Stimulated activated CD4-positive, alpha-beta T cell treated with anti-CD3 and anti-CD28 coated beads, Interleukin-12 subunit alpha, Interleukin-12 subunit beta, amount 100 ng/mL, for 48 hours (primary cell): ENCODE measurements around the gene HOOK2.

Experiments used
- DNase-seq, 3 donors: peaks; one replicate each; pipeline ENCODE4 v3.0.0-alpha.2; 2020; ENCODE audit warnings: low read depth in 2 of 3, low spot score in 1 of 3

HOOK2 gene

DNA sequence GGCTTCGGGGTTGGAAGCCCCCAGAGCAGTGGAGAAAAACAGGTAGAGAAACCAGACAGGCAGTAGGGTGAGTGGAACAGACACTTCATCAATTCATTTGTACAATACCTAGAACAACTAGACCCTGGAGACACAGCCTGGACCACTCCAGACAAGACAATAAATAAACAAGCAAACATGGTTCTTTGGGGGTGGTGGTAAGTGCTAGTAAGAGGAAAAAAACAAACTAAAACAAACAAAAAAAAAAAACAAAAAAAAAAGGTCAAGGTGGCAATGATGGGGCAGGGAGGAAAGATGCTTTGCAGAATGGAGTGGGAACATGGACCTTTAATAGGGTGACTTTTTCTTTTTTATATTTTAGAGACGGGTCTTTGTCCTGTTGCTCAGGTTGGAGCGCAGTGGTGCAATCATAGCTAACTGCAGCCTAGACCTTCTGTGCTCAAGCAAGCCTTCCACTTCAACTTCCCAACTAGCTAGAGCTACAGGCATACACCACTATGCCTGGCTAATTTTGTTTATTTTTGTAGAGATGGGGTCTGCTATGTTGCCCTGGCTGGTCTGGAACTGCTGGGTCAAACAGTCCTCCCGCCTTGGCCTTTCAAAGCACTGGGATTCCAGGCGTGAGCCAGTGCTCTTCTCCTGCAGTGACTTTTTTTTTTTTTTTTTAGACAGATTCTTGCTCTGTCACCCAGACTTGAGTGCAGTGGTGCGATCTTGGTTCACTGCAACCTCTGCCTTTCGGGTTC is 19.0 kb upstream of the HOOK2 start:
- DNase-seq = no peak

DNA sequence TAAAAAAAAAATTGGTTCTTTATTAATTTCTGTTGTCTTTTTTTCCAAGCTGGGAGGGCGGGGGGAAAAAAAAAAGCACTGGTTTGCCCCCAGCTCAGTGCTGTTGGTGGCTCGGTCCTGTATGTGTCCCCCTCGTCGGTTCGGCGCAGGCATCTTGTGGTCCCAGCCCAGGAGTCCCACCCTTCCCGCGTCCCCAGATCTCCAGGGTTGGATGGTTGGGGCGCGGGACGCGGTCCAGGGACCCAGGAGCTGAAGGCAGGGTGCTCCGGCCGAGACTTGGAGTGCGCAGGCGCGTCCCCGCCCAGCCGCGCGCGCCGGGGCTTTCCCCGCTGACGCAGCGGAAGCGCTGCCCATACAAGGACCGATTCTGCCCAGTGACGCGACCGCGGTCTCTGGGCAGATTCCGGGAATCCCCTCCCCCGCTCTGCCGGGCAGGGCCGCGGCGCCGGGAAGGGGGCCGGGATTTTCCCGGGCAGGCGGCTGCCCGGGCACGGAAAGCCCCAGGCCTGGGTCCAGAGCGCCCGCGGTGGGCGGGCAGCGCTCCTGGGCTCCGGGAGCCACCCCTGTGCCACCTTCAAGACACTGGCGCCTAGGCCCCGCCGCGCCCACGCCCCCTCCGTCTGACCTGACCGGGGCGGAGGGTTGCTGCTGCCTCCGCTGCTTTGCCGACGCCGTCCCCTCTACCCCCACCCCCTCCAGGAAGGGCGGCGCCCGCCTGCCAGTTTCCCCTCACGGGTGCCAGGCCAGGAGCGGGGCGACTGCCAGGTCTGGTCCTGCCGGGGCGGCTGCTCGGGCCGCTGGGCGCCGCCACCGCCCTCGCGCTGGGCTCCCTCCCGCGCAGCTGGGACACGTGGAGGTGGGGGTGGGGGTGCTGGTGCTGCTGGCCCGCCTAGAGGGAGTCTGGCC is 18.2 kb upstream of the HOOK2 start:
- peak; percentile 84 to 90 (median 88) for DNase-seq

DNA sequence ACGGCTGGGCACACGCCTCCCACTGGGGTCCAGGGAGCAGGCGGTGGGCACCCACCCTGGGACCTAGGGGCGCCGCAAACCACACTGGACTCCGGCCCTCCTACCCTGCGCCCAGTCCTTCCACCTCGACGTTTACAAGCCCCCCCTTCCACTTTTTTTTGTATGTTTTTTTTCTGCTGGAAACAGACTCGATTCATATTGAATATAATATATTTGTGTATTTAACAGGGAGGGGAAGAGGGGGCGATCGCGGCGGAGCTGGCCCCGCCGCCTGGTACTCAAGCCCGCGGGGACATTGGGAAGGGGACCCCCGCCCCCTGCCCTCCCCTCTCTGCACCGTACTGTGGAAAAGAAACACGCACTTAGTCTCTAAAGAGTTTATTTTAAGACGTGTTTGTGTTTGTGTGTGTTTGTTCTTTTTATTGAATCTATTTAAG is 17.5 kb upstream of the HOOK2 start:
- no peak for DNase-seq

DNA sequence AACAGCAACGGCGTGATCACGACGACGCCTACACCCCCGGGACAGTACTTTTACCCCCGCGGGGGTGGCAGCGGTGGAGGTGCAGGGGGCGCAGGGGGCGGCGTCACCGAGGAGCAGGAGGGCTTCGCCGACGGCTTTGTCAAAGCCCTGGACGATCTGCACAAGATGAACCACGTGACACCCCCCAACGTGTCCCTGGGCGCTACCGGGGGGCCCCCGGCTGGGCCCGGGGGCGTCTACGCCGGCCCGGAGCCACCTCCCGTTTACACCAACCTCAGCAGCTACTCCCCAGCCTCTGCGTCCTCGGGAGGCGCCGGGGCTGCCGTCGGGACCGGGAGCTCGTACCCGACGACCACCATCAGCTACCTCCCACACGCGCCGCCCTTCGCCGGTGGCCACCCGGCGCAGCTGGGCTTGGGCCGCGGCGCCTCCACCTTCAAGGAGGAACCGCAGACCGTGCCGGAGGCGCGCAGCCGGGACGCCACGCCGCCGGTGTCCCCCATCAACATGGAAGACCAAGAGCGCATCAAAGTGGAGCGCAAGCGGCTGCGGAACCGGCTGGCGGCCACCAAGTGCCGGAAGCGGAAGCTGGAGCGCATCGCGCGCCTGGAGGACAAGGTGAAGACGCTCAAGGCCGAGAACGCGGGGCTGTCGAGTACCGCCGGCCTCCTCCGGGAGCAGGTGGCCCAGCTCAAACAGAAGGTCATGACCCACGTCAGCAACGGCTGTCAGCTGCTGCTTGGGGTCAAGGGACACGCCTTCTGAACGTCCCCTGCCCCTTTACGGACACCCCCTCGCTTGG is 16.9 kb upstream of the HOOK2 start:
- peak; percentile 50 to 77 (median 74) for DNase-seq

DNA sequence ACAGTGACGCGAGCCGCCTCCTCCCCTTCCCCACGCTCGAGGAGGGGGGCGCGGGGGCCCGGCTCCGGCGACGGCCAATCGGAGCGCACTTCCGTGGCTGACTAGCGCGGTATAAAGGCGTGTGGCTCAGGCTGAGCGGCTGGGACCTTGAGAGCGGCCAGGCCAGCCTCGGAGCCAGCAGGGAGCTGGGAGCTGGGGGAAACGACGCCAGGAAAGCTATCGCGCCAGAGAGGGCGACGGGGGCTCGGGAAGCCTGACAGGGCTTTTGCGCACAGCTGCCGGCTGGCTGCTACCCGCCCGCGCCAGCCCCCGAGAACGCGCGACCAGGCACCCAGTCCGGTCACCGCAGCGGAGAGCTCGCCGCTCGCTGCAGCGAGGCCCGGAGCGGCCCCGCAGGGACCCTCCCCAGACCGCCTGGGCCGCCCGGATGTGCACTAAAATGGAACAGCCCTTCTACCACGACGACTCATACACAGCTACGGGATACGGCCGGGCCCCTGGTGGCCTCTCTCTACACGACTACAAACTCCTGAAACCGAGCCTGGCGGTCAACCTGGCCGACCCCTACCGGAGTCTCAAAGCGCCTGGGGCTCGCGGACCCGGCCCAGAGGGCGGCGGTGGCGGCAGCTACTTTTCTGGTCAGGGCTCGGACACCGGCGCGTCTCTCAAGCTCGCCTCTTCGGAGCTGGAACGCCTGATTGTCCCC is 16.1 kb upstream of the HOOK2 start, which contains the start of gene JUNB:
Gene JUNB (plus strand): TSS at position 142 of the 706 bp plus-strand sequence. CDS start 286 bp downstream, at position 428.
- DNase-seq = peak; percentile 94 to 95 (median 95)

DNA sequence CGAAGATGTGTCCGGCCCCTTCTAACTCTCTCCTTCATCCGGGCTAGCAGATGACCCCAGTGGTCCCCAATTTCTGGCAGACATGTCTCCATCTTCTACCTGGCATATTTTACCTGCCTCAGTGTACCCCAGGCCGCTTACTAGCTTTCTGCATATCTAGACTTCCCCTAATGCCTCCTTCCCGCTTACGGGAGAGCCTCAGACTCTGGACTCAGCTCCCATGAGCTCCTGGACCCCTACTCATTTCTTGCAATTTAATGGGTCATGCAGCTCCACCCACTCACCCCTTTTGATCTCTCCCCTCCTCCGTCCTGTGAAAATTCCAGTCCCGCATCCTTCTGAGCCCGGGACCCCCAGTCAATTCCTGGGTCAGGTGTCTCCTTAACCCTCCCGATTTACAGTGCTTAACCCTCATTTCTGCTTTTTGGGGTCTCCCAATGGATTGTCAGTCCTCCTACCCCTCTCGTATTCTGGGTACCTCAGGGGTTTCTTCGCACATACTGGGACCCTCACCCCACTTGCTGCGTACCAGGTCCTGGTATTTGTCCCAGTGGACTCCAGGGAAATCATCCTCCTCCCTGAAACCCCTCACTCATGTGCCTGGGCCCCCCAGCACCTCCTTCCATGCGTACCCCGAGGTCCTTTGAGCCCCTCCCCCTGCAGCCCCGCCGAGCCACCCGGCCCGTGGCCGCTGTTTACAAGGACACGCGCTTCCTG is 15.4 kb upstream of the HOOK2 start:
- no peak for DNase-seq

DNA sequence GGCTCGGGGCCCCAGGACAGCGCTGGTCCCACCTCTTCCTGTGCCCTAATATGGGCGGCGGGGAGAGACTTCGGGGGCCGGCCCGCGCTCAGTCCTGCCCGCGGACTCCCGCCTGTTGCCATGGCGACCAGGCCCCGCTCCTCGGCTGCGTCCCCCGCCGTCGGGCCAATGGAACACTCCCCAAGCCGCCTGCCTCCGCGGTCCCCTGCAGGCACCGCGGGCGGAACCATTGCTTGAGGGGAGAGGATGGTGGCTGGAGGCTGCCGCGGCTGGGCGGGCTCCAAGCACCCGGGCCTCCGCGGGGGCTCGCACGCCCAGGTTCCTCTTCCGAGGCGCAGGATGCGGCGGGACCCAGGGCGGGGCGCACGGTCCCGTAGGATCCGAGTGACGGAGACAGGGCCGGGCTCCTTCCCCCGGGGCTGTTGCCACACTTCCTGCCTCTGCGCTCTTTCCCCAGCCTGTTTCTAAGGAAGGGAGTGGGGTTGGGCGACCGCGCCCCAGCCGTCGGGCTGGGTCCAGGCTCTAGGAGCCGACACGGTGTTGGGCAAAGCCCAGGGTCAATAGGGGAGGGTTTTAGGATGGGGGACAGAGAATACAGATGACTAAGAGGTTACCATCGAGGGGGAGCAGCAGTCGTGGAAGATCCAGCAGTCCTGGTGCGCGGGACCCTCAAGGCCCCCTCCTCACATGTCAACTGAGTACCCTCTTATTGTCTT is 14.7 kb upstream of the HOOK2 start:
- peak; percentile 86 to 97 (median 95) for DNase-seq

DNA sequence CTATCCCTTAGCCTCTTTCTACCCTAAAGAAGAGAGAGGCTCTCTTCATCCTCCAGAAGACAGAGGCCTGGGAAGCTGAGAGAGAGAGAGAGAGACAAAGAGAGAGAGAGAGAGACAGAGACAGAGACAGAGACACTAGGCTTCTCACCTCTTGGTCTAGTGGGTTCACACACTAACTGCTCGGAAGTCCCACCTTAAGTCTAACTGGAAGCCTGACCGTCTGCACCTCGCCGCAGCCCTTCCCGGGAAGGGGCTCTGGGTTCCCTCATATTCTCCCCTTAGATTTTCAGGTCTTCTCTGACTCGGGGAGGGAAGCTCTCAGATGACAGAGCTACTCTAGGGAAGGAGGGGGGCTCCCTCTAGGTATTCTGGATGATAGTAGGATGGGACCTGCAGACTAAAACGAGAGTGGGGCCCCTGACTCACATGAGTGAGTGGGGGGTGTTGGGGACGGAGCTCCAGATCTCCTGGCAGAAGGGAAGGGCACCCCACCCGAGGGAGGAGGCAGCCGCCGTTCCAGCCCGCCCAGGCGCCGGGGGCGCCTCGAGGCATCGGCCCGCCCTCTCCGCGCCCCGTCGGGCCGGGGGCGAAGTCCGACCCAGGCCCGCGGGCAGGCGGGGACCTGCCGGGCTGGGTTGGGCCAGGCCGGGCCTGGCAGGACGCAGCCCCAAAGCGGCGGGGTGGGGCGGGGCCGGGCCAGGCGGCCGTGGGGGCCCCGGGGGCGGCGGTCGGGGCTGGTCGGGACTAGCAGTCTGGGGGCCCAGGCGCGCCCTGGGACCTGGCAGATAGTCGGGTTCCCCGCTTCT is 13.9 kb upstream of the HOOK2 start:
- DNase-seq = peak in 1 of 3 donors; percentile 27

DNA sequence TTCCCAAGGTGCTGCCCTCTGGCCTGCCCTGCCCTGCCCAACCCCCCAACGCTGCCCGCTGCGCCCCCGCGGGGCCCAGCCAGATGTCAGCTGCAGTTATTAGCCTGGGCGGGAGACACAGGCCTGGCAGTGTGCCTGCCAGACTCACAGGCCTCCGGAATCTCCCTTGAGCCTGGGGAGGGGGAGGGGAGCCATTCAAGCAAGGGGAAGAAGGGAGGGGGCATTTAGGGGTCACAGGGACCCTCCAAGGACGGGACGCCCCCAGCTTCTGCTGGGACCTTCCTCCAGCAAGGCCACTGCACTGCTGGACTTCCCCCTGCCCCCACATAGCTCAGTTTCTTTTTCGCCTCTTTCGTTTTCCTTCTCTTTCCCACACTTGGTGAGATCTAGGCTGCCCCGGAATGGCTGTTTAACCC is 13.3 kb upstream of the HOOK2 start:
- peak in 1 of 3 donors; percentile 32 for DNase-seq

DNA sequence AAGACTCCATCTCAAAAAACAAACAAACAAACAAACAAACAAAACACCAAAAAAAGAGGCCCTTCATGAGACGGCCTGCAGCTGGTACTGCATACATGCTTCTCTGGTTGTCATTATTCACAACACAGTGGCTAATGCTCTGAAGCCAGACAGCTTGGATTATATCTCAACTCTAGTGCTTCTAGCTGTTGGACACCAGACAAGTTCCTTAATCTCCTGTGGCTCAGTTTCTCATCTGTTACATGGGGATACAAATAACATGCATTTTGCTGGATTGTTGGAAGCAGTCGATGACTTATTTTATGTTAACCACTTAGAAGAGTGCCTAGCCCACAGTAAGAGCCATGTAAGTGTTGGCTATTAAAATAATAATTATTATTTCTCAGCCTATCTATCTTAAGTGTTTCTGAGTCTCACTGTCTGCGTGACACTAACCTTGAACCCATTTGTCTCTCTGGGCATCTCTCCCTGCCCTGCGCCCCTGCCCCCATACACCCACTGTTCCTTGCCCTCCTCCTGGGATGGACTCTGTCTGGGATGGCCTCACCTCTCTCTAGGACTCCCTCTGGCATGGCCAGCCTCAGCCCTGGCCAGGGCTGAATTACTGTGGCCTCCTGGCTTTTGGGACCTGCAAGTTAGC is 12.8 kb upstream of the HOOK2 start:
- DNase-seq = no peak

DNA sequence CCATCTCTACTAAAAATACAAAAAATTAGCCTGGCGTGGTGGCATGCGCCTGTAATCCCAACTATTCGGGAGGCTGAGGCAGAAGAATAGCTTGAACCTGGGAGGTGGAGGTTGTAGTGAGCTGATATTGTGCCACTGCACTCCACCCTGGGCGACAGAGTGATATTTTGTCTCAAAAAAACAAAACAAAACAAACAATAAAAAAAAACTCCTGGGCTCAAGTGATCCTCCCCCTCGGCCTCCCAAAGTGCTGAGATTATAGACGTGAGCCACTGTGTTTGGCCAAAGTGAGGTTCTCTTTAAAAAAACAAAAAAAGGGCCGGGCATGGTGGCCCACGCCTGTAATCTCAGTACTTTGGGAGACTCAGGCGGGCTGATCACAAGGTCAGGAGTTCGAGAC is 12.1 kb upstream of the HOOK2 start:
- DNase-seq = no peak

DNA sequence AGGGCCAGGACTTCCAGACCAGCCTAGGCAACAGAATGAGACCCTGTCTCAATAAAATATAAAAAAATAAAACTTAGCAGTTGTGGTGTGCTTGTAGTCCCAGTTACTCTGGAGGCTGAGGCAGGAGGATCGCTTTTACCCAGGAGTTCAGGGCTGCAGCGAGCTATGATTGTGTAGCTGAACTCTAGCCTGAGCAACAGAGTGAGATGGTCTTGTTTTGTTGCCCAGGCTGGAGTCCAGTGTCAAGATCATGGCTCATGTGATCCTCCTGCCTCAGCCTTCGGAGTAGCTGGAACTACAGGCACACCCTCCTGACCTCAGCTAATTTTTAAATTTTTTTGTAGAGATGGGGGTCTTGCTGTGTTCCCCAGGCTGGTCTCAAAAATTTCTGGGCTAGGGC is 11.6 kb upstream of the HOOK2 start:
- DNase-seq = no peak

DNA sequence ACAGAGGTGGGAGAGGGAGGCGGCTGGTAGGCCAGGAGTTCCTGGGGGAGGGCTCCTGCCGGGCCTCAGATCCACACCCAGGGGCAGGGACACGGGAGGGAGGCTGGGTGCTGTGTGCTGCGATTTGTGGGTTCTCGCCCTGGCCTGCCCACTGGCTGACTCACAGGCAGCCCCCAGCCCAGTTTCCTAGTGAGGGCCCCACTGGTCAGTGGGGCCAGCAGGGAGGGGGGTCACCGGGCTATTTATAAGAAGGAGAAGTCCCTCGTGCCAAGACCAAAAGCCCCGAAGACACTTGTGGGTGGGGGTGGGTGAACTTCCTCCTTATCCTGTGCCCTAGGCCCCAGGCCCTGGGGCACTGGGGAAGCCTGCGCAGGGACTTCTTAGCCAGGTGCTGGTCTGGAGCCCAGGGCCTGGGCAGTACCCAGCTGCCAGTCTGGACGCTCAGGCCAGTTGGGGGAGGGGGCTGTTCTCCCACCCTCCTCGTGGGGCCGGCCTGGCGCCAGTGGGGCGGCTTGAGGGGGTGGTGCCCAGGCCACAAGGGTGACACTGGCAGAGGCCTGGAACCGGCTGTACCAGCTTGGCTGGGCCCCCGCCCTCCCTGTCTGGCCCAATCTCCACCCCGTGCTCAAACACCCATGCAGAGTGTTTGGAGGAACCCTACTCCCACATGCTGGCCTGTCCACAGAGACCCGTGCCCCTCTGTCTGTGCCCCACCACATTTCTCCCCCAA is 11.0 kb upstream of the HOOK2 start:
- DNase-seq = no peak

DNA sequence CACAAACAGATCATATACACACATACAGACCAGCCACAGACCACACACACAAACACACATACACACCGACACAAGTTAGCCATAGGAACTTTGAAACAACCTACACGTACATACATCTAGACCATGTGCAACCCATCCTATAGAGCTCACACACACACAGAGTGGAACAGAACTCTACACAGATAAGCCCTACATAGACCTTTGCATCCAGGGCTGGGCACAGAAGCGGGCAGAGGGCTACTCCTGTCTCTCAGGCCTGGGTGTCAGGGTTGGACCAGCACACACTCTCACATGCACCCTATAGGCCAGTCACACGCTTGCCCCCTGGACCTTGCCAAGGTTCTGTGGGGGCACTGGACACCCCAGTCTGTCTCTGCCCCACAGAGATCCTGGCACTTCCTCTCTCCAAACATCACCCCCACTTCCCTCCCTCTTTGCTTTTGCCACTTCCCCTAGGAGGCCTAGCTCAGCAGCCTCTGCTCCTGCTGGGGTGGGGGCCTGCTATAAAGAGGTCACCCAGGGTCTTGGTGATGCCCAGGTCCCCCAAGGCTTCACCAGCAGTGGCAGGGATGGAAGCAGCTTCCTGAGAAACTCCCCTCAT is 10.2 kb upstream of the HOOK2 start:
- DNase-seq = no peak

DNA sequence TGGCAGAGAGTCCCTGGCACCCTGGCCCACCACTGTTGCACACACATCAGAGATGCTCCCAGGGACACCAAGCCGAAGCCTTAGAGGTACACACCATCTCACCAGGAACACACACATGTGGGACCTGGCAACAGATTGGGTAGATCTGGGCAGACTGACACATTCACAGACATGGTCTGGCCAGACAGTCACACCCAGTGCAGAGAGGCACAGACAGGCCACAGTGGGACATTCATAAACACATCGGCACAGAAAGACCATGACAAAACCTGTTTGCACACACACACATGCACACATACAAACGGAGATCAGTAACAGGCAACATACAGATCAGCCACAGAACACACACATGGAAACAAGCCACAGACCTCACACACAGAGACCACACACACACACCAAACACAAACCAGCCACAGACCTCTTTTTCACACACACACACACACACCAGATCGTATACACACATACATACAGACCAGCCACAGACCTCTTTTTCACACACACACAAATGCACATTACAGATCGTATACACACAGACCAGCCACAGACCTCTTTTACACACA is 9.6 kb upstream of the HOOK2 start:
- no peak for DNase-seq

DNA sequence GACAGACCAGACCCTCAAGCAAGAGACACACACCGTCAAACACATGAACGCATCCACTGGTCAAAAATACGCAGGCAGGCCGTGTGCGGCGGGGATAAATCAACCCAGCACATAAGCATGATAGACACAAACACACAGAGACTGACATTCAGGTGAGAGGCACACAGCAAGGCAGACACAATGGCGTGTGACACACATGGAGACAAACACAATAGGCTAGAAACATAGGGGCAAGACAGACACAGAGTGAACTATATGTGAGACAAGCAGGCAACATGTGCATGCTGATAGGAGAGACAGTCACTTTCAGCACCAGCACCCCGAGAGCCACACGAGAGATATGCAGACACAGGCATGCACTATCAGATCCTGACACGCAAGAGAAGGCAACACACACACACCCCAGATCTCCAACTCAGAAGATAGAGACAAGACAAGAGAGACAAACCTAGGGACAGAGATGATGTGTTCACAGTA is 9.1 kb upstream of the HOOK2 start:
- DNase-seq = no peak
